WTC11 (cell line): Measurements from ENCODE around the gene GPR148. TPM values are rescaled to one million over a fixed set of nuclear protein-coding genes. Genes with fewer than 3 reads are reported as not detected.

Experiments used
- ATAC-seq: fragments of 200-7000 bp; cut with Tn5 transposase; 2 replicates; pipeline ENCODE4 v1.10.0; 2021; ENCODE audit warnings: mild to moderate bottlenecking, moderate library complexity
- CTCF ChIA-PET: fragments of 300-600 bp; sonication (Branson Sonifier 250); formaldehyde crosslinking; loops from one replicate; lab custom pipeline; 2021; ENCODE audit warnings: antibody characterized with exemption; lab: Charles Lee
- POLR2A ChIA-PET: fragments of 350-600 bp; sonication (Branson Sonifier 250); formaldehyde crosslinking; loops from one replicate; lab custom pipeline; 2021; ENCODE audit warnings: antibody characterized with exemption; lab: Charles Lee
- DNase-seq: peaks from one replicate; pipeline ENCODE4 v3.0.0; 2021; ENCODE audit warnings: low spot score
- H3K27ac Mint-ChIP-seq: 2 replicates; pipeline ENCODE4 v1.8.0; 2021; ENCODE audit warnings: mixed read lengths
- H3K27me3 Mint-ChIP-seq: 2 replicates; pipeline ENCODE4 v1.8.0; 2021; ENCODE audit warnings: low read depth, mild to moderate bottlenecking, moderate library complexity, mixed read lengths
- H3K36me3 Mint-ChIP-seq: 2 replicates; pipeline ENCODE4 v1.8.0; 2021; ENCODE audit warnings: mixed read lengths
- H3K4me1 Mint-ChIP-seq: 2 replicates; pipeline ENCODE4 v1.8.0; 2022; ENCODE audit warnings: mixed read lengths
- H3K4me3 Mint-ChIP-seq: 2 replicates; pipeline ENCODE4 v1.8.0; 2021; ENCODE audit warnings: mild to moderate bottlenecking, moderate library complexity, mixed read lengths
- H3K9me3 Mint-ChIP-seq: 2 replicates; pipeline ENCODE4 v1.8.0; 2021; ENCODE audit warnings: mixed read lengths
- CBFB ChIP-seq: sonication (generic); formaldehyde crosslinking; IDR thresholded peaks from 2 replicates; pipeline ENCODE4 v1.8.1; 2022; ENCODE audit warnings: mild to moderate bottlenecking, low read depth, missing genetic modification reagents
- CDX4 ChIP-seq: fragments of 250-450 bp; sonication (Bioruptor Pico); IDR thresholded peaks from 2 replicates; pipeline ENCODE4 v1.9.0; 2021; ENCODE audit warnings: moderate library complexity, mild to moderate bottlenecking, inconsistent platforms, borderline replicate concordance
- ELF4 ChIP-seq: sonication (generic); formaldehyde crosslinking; IDR thresholded peaks from 2 replicates; pipeline ENCODE4 v1.8.1; 2022; ENCODE audit warnings: low read depth, mild to moderate bottlenecking, moderate library complexity, missing genetic modification reagents
- EMX1 ChIP-seq: fragments of 250-450 bp; sonication (Bioruptor Pico); IDR thresholded peaks from 2 replicates; pipeline ENCODE4 v1.8.0; 2021; ENCODE audit warnings: mild to moderate bottlenecking
- FOXP1 ChIP-seq: sonication (generic); formaldehyde crosslinking; IDR thresholded peaks from 2 replicates; pipeline ENCODE4 v1.8.0; 2022; ENCODE audit warnings: missing genetic modification reagents, mild to moderate bottlenecking, moderate library complexity, borderline replicate concordance
- FOXP4 ChIP-seq: sonication (generic); formaldehyde crosslinking; IDR thresholded peaks from 2 replicates; pipeline ENCODE4 v1.8.0; 2022; ENCODE audit warnings: mild to moderate bottlenecking, missing genetic modification reagents
- GABPB1 ChIP-seq: sonication (generic); formaldehyde crosslinking; IDR thresholded peaks from 2 replicates; pipeline ENCODE4 v1.8.1; 2023; ENCODE audit warnings: mild to moderate bottlenecking, missing genetic modification reagents
- IRF2 ChIP-seq: sonication (generic); formaldehyde crosslinking; IDR thresholded peaks from 2 replicates; pipeline ENCODE4 v1.8.0; 2022; ENCODE audit warnings: low read depth, missing genetic modification reagents, borderline replicate concordance
- JUN ChIP-seq: sonication (generic); formaldehyde crosslinking; IDR thresholded peaks from 2 replicates; pipeline ENCODE4 v1.8.0; 2023; ENCODE audit warnings: mild to moderate bottlenecking, missing genetic modification reagents
- MYBL2 ChIP-seq: sonication (generic); formaldehyde crosslinking; IDR thresholded peaks from 2 replicates; pipeline ENCODE4 v1.8.1; 2023; ENCODE audit warnings: mild to moderate bottlenecking, moderate library complexity, missing genetic modification reagents
- NFATC4 ChIP-seq: fragments of 250-450 bp; sonication (Bioruptor Pico); IDR thresholded peaks from 2 replicates; pipeline ENCODE4 v1.9.0; 2021; ENCODE audit warnings: mild to moderate bottlenecking
- NFE2L1 ChIP-seq: sonication (generic); formaldehyde crosslinking; IDR thresholded peaks from 2 replicates; pipeline ENCODE4 v1.8.1; 2023; ENCODE audit warnings: missing genetic modification reagents
- NFYB ChIP-seq: sonication (generic); formaldehyde crosslinking; conservative IDR thresholded peaks from 2 replicates; pipeline ENCODE4 v1.8.0; 2022; ENCODE audit warnings: low read depth, missing genetic modification reagents
- NR2C2 ChIP-seq: sonication (generic); formaldehyde crosslinking; IDR thresholded peaks from 2 replicates; pipeline ENCODE4 v1.8.0; 2022; ENCODE audit warnings: mild to moderate bottlenecking, missing genetic modification reagents
- PREB ChIP-seq: sonication (generic); formaldehyde crosslinking; IDR thresholded peaks from 2 replicates; pipeline ENCODE4 v1.8.1; 2022; ENCODE audit warnings: mild to moderate bottlenecking, missing genetic modification reagents, moderate library complexity, borderline replicate concordance
- SP1 ChIP-seq: sonication (generic); formaldehyde crosslinking; conservative IDR thresholded peaks from 2 replicates; pipeline ENCODE4 v1.8.1; 2022; ENCODE audit warnings: missing genetic modification reagents
- TEAD4 ChIP-seq: sonication (generic); formaldehyde crosslinking; IDR thresholded peaks from 2 replicates; pipeline ENCODE4 v1.8.0; 2022; ENCODE audit warnings: mild to moderate bottlenecking, missing genetic modification reagents
- TP53 ChIP-seq: sonication (generic); formaldehyde crosslinking; IDR thresholded peaks from 2 replicates; pipeline ENCODE4 v1.8.1; 2023; ENCODE audit warnings: mild to moderate bottlenecking, missing genetic modification reagents
- ZNF317 ChIP-seq: sonication (generic); formaldehyde crosslinking; IDR thresholded peaks from 2 replicates; pipeline ENCODE4 v1.8.1; 2023; ENCODE audit warnings: low read depth, mild to moderate bottlenecking, moderate library complexity, missing genetic modification reagents, borderline replicate concordance
- total RNA-seq: library from RNA; stranded (reverse); gene quantifications from 3 replicates; pipeline ENCODE4 v1.2.3, GENCODE V29; 2021
- TF ChIP-seq, protein P1 (sequence below): sonication (generic); formaldehyde crosslinking; IDR thresholded peaks from 2 replicates; pipeline ENCODE4 v1.8.1; 2023; ENCODE audit warnings: mild to moderate bottlenecking, missing genetic modification reagents
- TF ChIP-seq, protein P2 (sequence below): sonication (generic); formaldehyde crosslinking; IDR thresholded peaks from 2 replicates; pipeline ENCODE4 v1.8.1; 2023; ENCODE audit warnings: mild to moderate bottlenecking, missing genetic modification reagents, moderate library complexity
- TF ChIP-seq, protein P3 (sequence below): sonication (generic); formaldehyde crosslinking; conservative IDR thresholded peaks from 2 replicates; pipeline ENCODE4 v1.8.1; 2023; ENCODE audit warnings: mild to moderate bottlenecking, low read depth, missing genetic modification reagents, moderate library complexity

GPR148 gene
- total RNA-seq, 1 experiment from 2014 or later, result not detected

DNA sequence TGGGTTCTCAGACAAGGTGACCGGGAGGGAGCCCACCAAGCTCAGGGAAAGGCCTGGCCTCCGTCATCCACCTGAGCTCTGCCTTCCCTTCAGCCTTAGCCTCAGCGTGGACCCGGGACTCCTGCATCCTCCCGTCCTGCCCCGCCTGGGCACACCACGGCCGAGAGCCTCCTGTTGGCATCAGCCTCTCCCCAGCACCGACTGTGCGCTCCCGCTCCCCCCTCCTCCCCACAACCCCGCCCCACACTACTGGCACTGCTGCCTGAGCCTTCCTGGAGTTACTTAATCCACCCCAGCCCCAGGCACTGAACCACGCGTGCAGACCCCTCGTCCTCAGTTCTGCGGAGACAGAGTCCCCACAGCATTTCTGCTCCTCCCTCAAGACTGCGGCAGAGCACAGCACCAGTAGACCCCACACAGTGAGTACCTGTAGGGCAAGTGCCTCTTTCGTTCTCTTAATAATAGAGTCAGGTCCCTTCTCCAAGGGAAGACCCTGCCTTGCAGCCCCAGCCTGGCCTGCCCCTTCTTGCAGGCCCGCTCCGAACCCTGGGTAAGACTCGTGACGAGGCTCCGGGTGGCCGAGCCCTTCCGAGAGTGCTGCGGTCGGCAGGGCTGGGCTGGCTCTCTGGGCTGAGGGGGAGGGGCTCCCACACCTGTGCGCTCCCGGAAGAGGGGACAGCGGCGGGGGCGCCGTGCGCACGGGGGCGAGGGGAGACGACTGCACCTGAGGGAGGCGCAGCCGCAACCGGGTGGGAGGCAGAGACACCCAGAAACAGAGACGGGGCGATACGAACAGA, 26.6 kb downstream of the GPR148 start, which contains the start of gene AMER3:
Gene AMER3, plus strand, starts transcription at position 285 of the 797 bp plus-strand sequence. CDS start 6,533 bp downstream, outside the sequence.
- peaks cover 44% of the 10 kb centered on the region for H3K27me3 Mint-ChIP-seq
- ATAC-seq (peak; percentile 87), DNase-seq (peak; percentile 68)
- POLR2A ChIA-PET, result no interaction called here
- TF ChIP-seq CBFB (CRISPR knock-in tag) (no peak), TP53 (CRISPR knock-in tag) (0 out of 2 replicates have a peak, but pooled peaks have one; percentile 24)
- TF ChIP-seq, all 79 proteins: peak for 1
- peak within 1 kb of the TSS; percentile 82 for H3K4me3 Mint-ChIP-seq
- H3K9me3 Mint-ChIP-seq, result no peaks in the 10 kb centered on the region
- peaks cover 14% of the 10 kb centered on the region for H3K4me1 Mint-ChIP-seq
- CTCF ChIA-PET, result interaction anchor here (1.0 to 1.3 kb wide), 3 partner anchors 11 to 42 kb away, joined by 3 to 5 read pairs (median 4); no protein-coding TSS in a partner anchor
- H3K36me3 Mint-ChIP-seq, result no peaks in the 10 kb centered on the region
- no peak within 1 kb of the TSS for H3K27ac Mint-ChIP-seq

DNA sequence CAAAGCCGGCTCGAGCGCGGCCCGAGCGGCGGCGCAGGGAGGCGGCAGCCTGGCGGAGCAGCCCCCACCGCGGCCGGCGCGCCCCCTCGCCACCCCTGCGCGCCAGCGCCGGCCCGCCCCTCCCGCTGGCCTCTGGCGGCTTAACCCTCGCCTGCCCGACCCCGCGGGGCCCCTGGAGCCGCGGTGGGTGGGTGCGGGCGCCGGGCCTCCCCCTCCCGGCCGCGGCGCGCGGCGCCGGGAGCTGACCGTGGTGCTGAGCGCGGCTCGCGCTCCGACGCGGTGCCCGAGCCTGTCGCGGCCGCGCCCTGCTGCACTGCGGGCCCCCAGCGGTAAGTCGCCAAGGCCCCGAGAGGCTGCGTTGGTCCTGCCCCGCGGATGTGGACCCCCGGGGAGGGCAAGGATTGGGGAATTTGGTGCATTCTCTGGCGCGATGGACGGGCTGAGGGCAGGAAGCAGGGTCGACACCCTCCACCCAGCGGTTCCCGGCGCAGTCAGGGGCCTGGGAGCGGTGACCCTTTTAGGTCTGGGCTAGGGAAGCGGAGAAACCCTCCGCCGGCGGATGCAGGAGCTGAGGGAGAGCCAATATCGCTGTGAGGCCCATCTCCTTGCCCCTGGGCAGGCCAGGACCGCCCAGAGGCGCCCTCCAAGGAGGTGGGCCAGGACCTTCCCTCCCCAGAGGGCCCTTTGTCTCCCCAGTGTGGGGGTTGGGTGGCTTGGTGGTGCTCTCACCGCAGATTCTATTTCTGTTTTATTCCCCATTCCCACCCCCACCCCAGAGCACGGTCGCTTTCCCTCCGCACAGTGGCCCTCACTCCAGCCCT, 27.4 kb downstream of the GPR148 start:
- H3K36me3 Mint-ChIP-seq, result no peaks in the 10 kb centered on the region
- ChIA-PET POLR2A (interaction anchor here (1.2 kb wide), 1 partner anchor 28 kb away, joined by 3 read pairs; no protein-coding TSS in a partner anchor), CTCF (interaction anchor here (0.9 to 1.4 kb wide), 6 partner anchors 11 to 261 kb away, joined by 3 to 5 read pairs (median 4); no protein-coding TSS in a partner anchor)
- H3K27ac Mint-ChIP-seq, result no peak overlapping the region
- peak overlapping the region; percentile 82 for H3K4me3 Mint-ChIP-seq
- peaks cover 14% of the 10 kb centered on the region for H3K4me1 Mint-ChIP-seq
- DNase-seq (peak; percentile 58), ATAC-seq (peak; percentile 83)
- peaks cover 44% of the 10 kb centered on the region for H3K27me3 Mint-ChIP-seq
- no peaks in the 10 kb centered on the region for H3K9me3 Mint-ChIP-seq
- TF ChIP-seq ELF4 (CRISPR knock-in tag), result no peak
- no peak for TF ChIP-seq MYBL2
- TF ChIP-seq ZNF317 (CRISPR knock-in tag), result 0 out of 2 replicates have a peak, but pooled peaks have one; percentile 43
- TF ChIP-seq, protein P1, sequence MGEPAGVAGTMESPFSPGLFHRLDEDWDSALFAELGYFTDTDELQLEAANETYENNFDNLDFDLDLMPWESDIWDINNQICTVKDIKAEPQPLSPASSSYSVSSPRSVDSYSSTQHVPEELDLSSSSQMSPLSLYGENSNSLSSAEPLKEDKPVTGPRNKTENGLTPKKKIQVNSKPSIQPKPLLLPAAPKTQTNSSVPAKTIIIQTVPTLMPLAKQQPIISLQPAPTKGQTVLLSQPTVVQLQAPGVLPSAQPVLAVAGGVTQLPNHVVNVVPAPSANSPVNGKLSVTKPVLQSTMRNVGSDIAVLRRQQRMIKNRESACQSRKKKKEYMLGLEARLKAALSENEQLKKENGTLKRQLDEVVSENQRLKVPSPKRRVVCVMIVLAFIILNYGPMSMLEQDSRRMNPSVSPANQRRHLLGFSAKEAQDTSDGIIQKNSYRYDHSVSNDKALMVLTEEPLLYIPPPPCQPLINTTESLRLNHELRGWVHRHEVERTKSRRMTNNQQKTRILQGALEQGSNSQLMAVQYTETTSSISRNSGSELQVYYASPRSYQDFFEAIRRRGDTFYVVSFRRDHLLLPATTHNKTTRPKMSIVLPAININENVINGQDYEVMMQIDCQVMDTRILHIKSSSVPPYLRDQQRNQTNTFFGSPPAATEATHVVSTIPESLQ (CRISPR knock-in tag), result no peak
- TF ChIP-seq NFYB (CRISPR knock-in tag), result 0 out of 2 replicates have a peak, but pooled peaks have one; percentile 17
- peak; percentile 71; the same call in 1 of the 2 replicates for TF ChIP-seq IRF2 (CRISPR knock-in tag)
- TF ChIP-seq EMX1 (CRISPR knock-in tag), result no peak
- peak; percentile 94 for TF ChIP-seq FOXP1 (CRISPR knock-in tag)
- TF ChIP-seq PREB (CRISPR knock-in tag), result no peak
- TF ChIP-seq JUN (CRISPR knock-in tag), result no peak
- 0 out of 2 replicates have a peak, but pooled peaks have one; percentile 32 for TF ChIP-seq TP53 (CRISPR knock-in tag)
- TF ChIP-seq NFE2L1 (CRISPR knock-in tag), result no peak
- 0 out of 2 replicates have a peak, but pooled peaks have one; percentile 61 for TF ChIP-seq FOXP4 (CRISPR knock-in tag)
- no peak for TF ChIP-seq NFATC4 (CRISPR knock-in tag)
- TF ChIP-seq TEAD4 (CRISPR knock-in tag), result peak; percentile 57; the same call in 1 of the 2 replicates
- TF ChIP-seq, protein P2, sequence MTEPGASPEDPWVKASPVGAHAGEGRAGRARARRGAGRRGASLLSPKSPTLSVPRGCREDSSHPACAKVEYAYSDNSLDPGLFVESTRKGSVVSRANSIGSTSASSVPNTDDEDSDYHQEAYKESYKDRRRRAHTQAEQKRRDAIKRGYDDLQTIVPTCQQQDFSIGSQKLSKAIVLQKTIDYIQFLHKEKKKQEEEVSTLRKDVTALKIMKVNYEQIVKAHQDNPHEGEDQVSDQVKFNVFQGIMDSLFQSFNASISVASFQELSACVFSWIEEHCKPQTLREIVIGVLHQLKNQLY, result no peak
- TF ChIP-seq SP1 (CRISPR knock-in tag), result peak; percentile 58; the same call in 1 of the 2 replicates
- TF ChIP-seq, protein P3, sequence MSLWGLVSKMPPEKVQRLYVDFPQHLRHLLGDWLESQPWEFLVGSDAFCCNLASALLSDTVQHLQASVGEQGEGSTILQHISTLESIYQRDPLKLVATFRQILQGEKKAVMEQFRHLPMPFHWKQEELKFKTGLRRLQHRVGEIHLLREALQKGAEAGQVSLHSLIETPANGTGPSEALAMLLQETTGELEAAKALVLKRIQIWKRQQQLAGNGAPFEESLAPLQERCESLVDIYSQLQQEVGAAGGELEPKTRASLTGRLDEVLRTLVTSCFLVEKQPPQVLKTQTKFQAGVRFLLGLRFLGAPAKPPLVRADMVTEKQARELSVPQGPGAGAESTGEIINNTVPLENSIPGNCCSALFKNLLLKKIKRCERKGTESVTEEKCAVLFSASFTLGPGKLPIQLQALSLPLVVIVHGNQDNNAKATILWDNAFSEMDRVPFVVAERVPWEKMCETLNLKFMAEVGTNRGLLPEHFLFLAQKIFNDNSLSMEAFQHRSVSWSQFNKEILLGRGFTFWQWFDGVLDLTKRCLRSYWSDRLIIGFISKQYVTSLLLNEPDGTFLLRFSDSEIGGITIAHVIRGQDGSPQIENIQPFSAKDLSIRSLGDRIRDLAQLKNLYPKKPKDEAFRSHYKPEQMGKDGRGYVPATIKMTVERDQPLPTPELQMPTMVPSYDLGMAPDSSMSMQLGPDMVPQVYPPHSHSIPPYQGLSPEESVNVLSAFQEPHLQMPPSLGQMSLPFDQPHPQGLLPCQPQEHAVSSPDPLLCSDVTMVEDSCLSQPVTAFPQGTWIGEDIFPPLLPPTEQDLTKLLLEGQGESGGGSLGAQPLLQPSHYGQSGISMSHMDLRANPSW (CRISPR knock-in tag), result no peak
- no peak for TF ChIP-seq NR2C2 (CRISPR knock-in tag)
- no peak for TF ChIP-seq CDX4 (CRISPR knock-in tag)
- no peak for TF ChIP-seq GABPB1 (CRISPR knock-in tag)
